HG03442 (cell line): ENCODE data around the gene IMMP2L.

Source experiments
- ATAC-seq: cut with Tn5 transposase; IDR thresholded peaks from one replicate; pipeline ENCODE4 v1.9.1; 2021; ENCODE audit warnings: mild to moderate bottlenecking, moderate library complexity; ENCODE audit not compliant: unreplicated experiment

IMMP2L gene

DNA sequence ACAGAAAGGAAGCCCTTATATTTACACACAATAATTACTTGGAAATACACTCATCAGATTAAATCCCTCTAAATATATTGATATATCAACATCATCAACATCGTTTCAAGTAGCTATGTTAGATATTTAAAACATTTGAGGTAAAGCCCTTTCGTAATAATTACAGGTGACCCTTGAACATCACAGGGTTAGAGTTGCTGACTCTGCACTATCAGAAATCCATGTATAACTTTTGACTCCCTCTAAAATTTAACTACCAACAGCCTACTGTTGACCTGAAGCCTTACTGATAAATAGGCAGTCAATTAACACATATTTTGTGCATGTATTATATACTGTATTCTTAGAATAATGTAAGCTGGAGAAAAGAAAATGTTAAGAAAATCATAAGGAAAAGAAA lies 505.9 kb downstream of the IMMP2L start:
- no peak for ATAC-seq

DNA sequence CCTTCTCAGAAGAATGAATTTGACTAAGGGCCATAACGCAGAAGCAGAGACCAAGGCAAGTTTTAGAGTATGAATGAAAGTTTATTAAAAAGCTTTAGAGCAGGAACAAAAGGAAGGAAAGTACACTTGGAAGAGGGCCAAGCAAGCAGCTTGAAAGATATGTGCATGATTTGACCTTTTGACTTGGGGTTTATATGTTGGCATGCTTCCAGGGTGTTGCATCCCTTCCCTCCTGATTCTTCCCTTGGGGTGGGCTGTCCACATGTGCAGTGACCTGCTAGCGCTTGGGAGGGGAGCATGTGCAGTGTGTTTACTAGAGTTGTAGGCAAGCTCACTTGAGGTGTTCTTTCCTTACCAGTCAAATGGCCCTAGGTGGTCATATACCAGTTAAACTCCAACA lies 509.3 kb downstream of the IMMP2L start:
- ATAC-seq, result no peak

DNA sequence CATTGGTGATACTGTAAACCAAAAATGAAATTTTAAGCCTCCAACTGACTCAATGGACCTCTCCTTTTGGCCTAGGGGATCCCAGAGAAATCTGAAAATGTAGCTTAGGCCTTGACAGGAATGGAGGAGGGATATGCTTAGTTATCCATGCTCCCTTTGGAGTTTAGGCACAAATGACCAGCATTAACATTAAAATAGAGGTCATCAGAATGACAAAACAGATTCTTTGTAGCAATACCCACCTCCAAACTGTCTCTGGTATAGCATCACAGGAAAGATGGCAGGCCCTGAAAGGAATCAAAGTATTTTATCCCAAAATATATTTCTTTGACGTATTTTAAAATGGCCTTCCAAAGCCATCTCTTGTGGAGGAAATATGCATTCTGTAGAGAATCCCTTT lies 510.5 kb downstream of the IMMP2L start:
- no peak for ATAC-seq

DNA sequence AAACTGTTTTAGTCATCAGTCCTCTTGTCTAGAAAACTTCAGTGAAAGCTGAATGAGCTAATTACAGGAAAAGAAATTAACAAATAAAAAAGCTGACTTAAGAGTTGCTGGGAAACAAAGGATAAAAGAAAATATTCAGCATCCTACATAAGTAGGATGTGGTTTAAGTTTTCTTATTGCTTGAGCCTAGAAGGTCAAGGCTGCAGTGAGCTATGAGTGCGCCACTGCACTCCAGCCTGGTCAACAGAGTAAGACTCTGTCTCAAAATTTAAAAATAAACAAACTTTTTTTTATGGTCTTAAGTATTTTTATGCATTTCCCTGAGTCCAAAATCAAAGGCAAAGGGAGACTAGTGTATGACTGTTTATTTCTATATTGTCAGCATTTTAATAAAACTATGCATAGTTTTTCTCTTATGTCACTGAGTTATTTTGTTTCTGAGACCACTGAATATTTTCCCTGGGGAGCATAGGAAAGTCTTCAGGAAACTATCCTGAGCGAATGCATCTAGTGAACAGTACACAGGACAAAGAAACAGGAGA lies 511.3 kb downstream of the IMMP2L start:
- ATAC-seq, result no peak

DNA sequence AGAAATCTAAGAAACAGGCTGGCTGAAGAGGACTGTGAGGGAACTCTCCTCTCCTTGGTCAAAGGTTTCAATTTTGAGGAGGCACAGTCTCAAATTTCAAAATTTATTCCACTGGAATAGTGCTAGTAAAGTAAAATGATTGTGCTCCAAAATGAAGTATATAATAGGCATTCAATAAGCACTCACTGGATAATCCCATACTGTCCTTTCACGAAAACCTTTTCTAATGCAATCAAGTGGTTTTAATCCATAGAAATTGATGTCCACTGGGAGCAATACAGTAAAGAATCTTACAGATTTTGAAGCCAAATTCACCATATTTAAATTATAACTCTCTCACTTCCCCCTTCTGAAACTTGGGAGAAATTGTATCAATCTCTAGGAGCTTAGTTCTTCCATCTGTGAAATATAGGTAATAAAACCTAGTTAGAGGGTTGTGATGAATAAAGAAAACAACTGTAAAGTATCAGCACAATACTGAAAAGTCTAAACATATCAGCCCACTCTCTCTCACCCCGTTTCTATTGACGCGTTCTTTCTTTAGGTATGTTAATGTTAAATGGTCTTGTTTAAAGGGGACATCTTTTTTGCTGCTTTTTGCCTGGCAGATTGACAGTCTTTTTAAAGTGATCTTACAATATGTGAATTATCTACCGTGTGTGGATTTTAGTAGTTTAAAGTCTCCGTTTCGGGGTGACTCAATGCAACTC lies 512.2 kb downstream of the IMMP2L start:
- no peak for ATAC-seq

DNA sequence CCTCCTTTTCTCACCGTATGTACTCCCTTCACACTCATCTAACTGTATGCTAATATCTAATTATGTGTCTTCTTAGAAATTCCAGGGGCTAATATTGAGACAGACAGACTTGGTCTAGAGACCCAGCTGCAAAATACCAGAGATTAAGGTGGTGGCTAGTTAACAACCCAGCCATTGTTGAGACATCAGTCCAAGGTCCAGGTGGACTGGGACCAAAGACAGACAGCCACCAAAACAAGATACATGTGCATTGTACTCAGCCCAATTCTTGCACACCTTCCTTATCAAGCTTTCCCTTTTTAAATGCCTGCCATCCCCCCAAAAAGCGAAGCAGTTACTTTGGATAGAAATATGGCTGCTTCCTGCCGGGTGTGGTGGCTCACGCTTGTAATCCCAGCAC lies 514.7 kb downstream of the IMMP2L start:
- no peak for ATAC-seq

DNA sequence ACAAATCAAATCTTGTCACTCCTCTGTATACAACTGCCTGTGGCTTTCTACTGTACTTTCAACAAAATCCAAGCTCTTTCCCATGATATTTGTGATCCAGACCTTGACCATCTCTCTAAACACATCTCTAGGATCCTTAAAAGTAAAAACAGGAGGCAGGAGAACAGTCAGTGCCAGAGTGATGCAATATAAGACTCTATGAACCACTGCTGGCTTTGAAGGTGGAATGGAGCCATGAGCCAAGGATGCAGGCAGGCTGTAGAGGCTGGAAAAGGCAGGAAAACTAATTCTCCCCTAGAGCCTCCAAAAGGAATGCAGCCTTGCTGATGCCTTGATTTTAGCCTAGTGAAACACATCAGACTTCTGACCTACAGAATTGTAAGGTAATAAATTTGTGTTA lies 516.8 kb downstream of the IMMP2L start:
- no peak for ATAC-seq

DNA sequence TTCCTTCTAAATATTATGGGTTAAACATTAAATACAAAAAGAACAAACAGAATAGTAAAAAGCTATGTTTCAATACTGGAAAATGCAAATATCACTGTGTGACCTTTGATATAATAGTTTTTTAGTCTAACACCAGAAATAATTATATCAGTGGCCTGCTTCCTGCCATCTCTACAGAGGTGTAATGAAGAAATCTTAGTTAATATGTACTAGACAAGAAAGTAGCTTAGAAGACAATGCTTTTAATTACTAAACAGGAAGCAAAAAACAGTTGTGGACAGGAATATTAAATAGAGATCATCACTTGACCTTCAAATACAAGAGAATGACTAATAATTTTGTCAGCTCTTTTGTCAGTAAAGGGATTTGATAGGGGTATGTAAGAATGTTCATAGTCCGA lies 518.7 kb downstream of the IMMP2L start:
- ATAC-seq, result no peak

DNA sequence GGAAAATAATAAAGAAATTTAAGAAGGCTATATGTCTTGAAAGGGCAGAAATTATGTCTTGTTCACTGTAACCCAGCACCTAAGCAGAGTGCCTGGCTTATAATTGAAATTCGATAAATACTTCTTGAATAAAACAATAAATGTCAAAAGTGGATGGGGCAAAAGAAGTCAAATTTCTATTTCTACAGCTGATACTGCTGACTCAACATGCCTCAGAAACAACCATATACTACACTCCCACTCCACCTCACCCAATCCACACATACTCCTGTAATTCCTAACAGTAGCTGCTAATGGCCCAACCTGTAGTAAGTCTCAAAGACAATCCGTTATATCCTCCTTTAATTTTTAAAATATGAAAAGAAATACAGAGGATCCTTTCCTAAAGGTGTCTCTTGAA lies 519.5 kb downstream of the IMMP2L start:
- ATAC-seq, result no peak

DNA sequence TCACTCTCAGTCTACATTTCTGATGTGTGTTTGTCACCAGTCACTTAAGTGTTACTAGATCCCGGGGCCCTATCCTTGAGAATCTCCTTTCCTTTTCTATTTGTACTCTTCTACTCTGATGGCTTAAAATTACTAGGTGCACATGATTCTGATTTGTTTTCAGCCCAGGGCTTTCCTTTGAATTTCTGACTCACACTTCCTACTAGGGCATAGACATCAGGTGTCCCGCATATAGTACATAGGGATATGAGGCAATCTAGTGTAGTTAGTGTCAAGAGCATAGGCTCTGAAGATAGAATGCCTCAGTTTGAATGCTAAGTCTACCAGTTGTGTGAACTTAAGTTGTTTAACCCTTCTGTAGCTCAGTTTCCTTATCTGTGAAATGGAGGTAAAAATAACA lies 520.7 kb downstream of the IMMP2L start:
- no peak for ATAC-seq

DNA sequence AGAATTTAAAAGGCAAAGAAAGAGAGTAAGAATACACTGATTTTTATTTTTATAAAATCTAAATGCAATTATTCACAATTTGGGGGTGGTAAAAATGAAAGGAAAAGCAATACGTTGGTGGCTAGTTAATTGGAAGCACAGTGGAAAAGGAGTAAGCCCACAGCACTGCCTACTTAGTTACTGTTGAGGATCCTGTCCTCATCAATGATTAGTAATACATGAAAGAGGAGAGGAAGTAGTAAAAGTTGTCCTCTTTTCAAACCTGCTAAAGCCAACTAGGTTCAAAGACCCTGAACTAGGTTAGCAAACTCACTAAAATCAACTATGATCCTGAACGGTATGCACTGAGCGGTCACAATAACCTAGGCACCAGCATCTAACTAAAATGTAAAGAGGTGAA lies 524.1 kb downstream of the IMMP2L start:
- no peak for ATAC-seq

DNA sequence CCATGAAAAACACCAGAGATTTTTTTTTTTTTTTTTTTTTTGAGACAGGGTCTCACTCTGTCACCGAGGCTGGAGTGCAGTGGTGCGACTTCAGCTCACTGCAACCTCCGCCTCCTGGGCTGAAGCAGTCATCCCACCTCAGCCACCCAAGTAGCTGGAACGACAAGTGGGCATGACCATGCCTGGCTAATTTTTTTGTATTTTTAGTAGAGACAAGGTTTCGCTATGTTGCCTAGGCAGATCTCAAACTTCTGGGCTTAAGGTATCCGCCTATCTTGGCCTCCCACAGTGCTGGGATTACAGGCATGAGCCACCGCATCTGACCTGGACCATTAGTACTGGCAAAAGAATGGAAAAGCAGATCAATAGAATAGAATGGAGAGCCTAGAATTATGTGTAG lies 530.4 kb downstream of the IMMP2L start:
- no peak for ATAC-seq

DNA sequence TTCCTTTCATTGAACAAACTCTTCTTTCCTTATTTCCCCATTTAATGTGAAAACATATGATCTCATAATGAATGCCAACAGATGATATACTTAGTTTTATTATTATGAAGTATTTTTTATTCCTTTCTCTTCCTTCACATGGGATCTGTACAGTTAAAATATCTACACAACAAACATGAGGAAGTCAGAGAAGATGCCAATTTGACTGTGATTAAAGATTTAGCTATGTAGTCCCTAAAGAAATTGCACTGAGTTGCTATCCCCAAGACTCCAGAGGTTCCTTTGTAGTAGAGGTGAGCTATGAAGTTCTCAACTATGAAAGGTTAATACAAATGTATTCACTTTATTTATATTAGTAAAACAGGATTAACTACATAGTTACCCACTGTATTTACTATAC lies 532.0 kb downstream of the IMMP2L start:
- ATAC-seq, result no peak

DNA sequence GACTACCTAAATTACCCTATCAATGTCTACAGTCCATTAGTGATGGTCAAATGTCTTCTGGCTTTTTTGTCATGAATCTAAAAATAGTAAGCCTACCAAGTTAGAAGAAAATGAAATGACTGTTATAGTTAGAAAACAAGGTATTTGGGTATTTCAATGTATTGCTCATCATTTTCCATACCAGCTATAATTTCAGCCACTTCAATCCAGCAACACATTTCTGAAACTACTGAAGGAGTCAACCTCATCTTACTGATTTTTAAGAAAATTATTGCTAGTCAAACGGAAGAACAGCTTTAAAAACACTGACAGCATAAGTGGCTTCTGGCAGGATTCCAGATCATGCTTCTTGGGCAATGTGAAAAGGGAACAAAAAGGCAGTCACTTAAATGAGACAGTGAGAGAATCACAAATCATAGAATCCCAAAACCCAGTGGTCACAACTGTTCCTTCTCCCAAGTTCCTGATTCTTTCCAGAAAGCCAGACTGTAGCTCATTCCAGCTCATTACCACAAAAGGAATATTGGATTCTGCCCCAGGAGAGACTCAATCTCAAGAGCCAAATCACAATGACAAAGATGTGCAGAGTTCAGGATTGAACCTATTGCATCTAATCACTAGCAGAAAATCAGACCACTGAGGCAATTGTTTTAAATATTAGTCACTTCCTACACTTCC lies 532.6 kb downstream of the IMMP2L start:
- peak; percentile 69 for ATAC-seq

DNA sequence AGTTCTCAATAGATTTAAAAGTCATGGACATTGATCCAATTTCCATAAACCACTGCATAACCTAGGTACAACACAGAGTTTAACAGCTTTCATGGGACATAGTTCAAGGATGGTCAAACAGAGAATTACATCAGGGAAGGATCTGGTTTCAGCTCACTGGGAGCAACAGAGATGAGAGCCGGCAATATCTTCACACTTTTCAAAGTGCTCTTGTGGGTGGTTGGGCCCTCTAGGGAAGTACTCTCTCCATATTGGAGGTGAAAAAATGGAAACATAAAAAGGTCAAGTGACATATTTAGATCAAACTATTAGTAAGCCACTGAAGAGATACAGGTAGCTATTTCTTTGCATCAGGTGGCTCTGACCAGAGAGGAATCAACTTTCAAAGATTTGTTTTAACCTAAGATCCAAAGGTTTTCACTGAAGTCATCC lies 533.1 kb downstream of the IMMP2L start:
- ATAC-seq, result peak; percentile 18

DNA sequence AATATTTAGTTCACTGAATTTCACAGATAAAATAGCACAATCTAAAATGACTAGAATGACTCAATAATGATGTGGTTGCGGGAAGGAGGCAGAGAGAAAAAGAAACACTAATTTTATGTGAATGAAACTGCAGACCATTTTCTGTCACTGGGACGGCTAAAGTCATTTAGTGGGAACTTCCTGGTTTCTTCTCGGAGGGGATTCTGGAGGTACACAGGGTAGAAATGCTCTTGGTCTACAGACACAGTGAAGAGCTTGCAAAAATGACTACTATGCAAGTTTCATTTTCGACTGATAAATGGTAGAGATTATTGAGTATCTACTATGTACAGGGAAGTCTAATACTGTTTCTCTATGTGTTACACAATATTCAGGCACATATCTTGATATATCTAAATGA lies 534.9 kb downstream of the IMMP2L start:
- no peak for ATAC-seq

DNA sequence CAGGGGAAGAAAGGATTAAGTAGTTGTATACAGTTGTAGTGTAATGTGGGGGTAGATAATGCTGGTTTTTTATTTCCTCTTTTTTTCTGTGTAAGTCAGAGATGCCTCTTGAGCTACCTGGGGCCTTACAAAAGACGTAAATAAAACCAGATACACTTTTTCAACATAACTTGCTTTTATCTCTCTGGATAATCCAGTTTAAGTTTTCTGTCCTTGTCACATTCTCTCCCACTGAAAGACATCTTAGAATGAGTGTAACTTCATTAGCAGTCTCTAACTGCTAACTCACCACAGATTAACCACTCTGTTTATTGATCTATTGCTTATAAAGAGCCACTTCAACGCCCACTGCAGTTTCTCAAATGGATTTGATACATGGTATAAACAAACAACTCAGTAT lies 535.5 kb downstream of the IMMP2L start:
- no peak for ATAC-seq

DNA sequence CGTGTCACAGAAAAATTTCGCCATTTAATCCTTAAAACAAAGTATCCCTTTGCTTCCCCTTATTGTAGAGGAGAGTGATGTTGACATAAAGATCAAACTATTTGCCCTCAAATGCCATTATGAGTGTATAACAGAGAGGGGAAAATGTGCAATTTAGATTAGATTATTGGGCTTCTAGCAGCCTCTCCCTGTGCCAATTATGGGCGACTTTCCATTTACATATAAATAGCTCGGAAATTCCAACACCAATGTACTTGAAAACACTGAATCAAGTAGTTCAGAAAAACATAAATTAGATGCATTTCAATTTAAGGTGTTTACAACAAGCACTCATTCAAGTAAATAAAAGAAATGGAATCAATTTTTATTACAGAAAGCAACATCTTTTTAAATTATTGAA lies 535.9 kb downstream of the IMMP2L start:
- ATAC-seq, result no peak

DNA sequence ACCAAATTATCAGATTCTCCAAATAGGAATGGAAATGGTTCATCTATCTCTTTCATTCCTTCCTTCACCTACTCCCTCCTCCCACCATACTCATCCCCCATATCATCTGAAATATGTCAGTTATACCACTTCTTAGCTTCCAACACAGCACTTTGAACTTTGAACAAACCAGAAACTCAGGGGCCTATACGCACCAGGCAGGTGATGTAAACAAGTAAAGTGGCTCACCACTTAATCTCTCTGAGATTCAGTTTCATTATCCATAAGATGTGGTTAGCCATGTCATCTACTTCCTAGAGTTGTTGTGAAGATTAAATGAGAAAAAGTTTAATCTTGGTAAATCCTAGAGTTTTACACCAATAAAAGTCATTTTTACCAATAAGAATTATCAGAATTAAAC lies 537.3 kb downstream of the IMMP2L start:
- peak; percentile 52 for ATAC-seq

DNA sequence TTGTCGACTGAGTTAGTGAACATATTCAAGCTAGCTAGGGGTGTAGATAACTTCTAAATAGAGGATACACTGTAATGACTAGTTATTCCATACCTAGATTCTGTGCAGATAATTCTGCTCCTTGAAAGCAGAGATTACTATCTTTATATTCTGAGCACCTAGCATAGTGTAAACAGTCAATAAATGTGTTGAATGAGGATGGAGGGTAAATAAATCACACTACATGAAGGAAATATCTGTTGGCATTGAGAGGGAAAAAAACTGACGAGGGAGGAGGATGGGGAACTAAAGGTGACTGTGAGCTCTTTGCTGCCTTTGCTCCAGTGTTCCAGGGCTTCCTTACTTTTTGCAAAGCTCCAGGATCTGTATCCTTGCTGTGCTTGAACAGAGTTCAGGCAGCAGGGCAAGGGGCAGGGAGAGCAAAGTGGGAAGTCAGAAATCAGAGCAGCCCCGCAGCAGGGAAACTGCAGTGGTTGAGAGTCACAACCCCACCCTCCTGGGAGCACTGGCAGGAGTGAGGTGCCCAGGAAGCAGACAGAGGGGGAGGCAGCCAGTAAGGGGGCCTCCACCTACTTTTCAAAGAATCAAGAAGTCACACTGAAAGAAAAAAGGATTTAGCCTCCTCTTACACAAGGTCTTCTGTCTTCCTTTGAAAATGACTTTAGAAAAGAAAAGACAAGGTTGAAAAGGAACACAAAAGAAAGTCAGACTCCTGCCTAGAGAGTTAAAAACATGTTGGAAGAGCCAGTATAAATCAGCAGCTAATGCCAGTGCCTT lies 543.1 kb downstream of the IMMP2L start:
- no peak for ATAC-seq

DNA sequence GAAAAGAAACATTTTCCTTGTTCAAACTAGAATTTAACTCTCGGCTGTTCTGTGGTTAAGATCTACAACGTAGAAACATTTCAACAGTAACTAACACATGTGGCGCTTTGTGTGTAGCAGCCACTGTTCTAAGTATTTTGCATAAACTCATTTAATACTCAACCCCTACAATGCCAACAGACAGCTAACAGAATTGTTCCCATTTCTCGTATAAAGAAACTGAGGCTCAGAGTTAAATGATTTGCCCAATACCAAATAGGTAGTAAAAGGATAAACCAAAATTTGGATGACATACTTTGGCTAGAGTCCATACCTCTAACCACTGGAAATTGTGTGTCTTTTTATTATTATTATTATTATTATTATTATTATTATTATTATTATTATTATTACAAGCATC lies 543.8 kb downstream of the IMMP2L start:
- ATAC-seq, result no peak

DNA sequence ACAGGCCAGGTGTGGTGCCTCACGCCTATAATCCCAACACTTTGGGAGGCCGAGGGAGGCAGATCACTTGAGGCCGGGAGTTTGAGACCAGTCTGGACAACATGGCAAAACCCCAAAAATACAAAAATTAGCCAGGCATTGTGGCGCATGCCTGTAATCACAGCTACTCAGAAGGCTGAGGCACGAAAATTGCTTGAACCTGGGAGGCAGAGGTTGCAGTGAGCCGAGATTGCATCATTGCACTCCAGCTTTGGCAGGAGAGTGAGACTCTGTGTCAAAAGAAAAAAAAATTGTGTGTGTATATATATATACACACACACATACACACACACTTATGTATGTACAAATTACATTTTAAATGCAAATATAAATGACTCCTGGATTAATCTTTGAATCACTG lies 548.2 kb downstream of the IMMP2L start:
- ATAC-seq, result no peak
